K562 (cell line): ENCODE data around the gene CCDC85B. TPM values are rescaled to one million over a fixed set of nuclear protein-coding genes. Genes with fewer than 3 reads are reported as not detected.

Source experiments
- ATAC-seq: fragments of 200-7000 bp; cut with Tn5 transposase; 3 replicates; pipeline ENCODE4 v1.9.1; 2020; ENCODE audit warnings: moderate library complexity
- BruUV-seq: library from RNA; stranded (reverse); fragments of 400-500 nt; replicated peaks from 2 replicates; lab custom pipeline; 2021; lab: Mats Ljungman, UMichigan
- CTCF ChIA-PET: fragments of 300-600 bp; formaldehyde crosslinking; extraction: SDS; loops from one replicate; lab custom pipeline; 2021; ENCODE audit warnings: low intra/inter-chr PET ratio; lab: Yijun Ruan, JAX
- POLR2A ChIA-PET: fragments of 300-600, 350-650 bp; sonication (Branson Sonifier 250); formaldehyde crosslinking; extraction: SDS; loops from one replicate; lab custom pipeline; 2021; ENCODE audit warnings: antibody characterized with exemption, inconsistent platforms; lab: Yijun Ruan, JAX
- DNase-seq, 4 experiments: peaks; one replicate each; pipeline versions ENCODE4 v3.0.0 to v3.0.0-alpha.2; 2011 to 2018; ENCODE audit warnings: low spot score in 3 of 4, mixed read lengths in 3 of 4; ENCODE audit errors: extremely low read depth in 1 of 4
- FAIRE-seq: peaks from 2 replicates; lab custom pipeline; 2011; peaks lifted over from hg19 to GRCh38; lab: Jason Lieb, UNC
- H2AFZ ChIP-seq: 2 replicates; pipeline ENCODE4 v1.6.0; 2011; ENCODE audit warnings: low read depth, low read length, control low read depth, inconsistent platforms
- H3K27ac ChIP-seq: fragments of 200-600 bp; 3 replicates; pipeline ENCODE4 v1.8.0; 2011; ENCODE audit warnings: low read depth, mild to moderate bottlenecking, control low read depth, inconsistent platforms, low read length, moderate library complexity, mixed read lengths; ENCODE audit errors: extremely low read depth
- H3K27me3 ChIP-seq, 2 experiments: fragments of 300-600 bp in 1 of 2; 2 replicates in 1 of 2; 3 replicates in 1 of 2; pipeline versions ENCODE4 v1.6.0 to v1.8.0; 2011; ENCODE audit warnings: inconsistent platforms in 2 of 2, low read length in 2 of 2, mild to moderate bottlenecking in 1 of 2, mixed read lengths in 1 of 2, moderate library complexity in 1 of 2; ENCODE audit not compliant: control insufficient read depth in 2 of 2, insufficient read depth in 2 of 2
- H3K36me3 ChIP-seq: fragments of 300-600 bp; 3 replicates; pipeline ENCODE4 v1.8.0; 2011; ENCODE audit warnings: mild to moderate bottlenecking, low read length, inconsistent platforms; ENCODE audit not compliant: control insufficient read depth, insufficient read depth
- H3K4me1 ChIP-seq, 2 experiments: fragments of 200-600 bp in 1 of 2; replicated peaks in 1 of 2; 2 replicates in 1 of 2; 3 replicates in 1 of 2; pipeline versions ENCODE4 v1.5.1 to v1.8.0; 2011; ENCODE audit warnings: inconsistent platforms in 2 of 2, low read length in 2 of 2, mild to moderate bottlenecking in 1 of 2, mixed read lengths in 1 of 2, moderate library complexity in 1 of 2; ENCODE audit not compliant: control insufficient read depth in 2 of 2, insufficient read depth in 2 of 2
- H3K4me2 ChIP-seq: 2 replicates; pipeline ENCODE4 v1.6.1; 2011; ENCODE audit warnings: low read length, control low read depth, inconsistent platforms, mixed read lengths; ENCODE audit not compliant: insufficient read depth
- H3K4me3 ChIP-seq: fragments of 200-600 bp; sonication (generic), shearing (Covaris generic); 2 replicates; pipeline ENCODE4 v1.5.1; 2016; ENCODE audit warnings: control low read depth, inconsistent platforms
- H3K79me2 ChIP-seq: fragments of 200-600 bp; 3 replicates; pipeline ENCODE4 v1.8.0; 2011; ENCODE audit warnings: low read length, inconsistent platforms; ENCODE audit not compliant: control insufficient read depth, insufficient read depth
- H3K9ac ChIP-seq, 2 experiments: 2 replicates each; pipeline versions ENCODE4 v1.6.0 to v1.6.1; 2011; ENCODE audit warnings: low read depth in 2 of 2, low read length in 2 of 2, control low read depth in 1 of 2, inconsistent platforms in 1 of 2, mild to moderate bottlenecking in 1 of 2, mixed read lengths in 1 of 2; ENCODE audit not compliant: insufficient read depth in 1 of 2
- H3K9me1 ChIP-seq: one replicate; pipeline ENCODE4 v1.6.0; 2011; ENCODE audit warnings: inconsistent platforms, mild to moderate bottlenecking, low read length, moderate library complexity; ENCODE audit not compliant: control insufficient read depth, insufficient read depth
- H3K9me3 ChIP-seq: replicated peaks from 2 replicates; pipeline ENCODE4 v1.5.1; 2011; ENCODE audit warnings: low read depth, low read length, inconsistent platforms; ENCODE audit not compliant: control insufficient read depth, insufficient read depth
- H4K20me1 ChIP-seq: replicated peaks from 2 replicates; pipeline ENCODE4 v1.6.1; 2011; ENCODE audit warnings: low read length, inconsistent platforms, mixed read lengths; ENCODE audit not compliant: control insufficient read depth, insufficient read depth
- E2F5 ChIP-seq: sonication (generic); formaldehyde crosslinking; IDR thresholded peaks from 2 replicates; pipeline ENCODE4 v1.8.0; 2022; ENCODE audit warnings: mild to moderate bottlenecking, missing genetic modification reagents
- HMG20B ChIP-seq: fragments of 250-450 bp; sonication (Bioruptor Pico); IDR thresholded peaks from 2 replicates; pipeline ENCODE4 v1.5.0; 2021; ENCODE audit warnings: mild to moderate bottlenecking
- NCOA2 ChIP-seq, 2 experiments: fragments of 450-650 bp; IDR thresholded peaks; 2 replicates each; pipeline ENCODE4 v1.6.1; 2018; ENCODE audit warnings: mild to moderate bottlenecking in 2 of 2, moderate library complexity in 1 of 2; ENCODE audit not compliant: partially characterized antibody in 2 of 2
- NCOR1 ChIP-seq: fragments of 450-650 bp; IDR thresholded peaks from 2 replicates; pipeline ENCODE4 v1.6.1; 2016; ENCODE audit warnings: mild to moderate bottlenecking, moderate library complexity
- POLR2A ChIP-seq: fragments of 450-650 bp; conservative IDR thresholded peaks from 2 replicates; pipeline ENCODE4 v1.6.1; 2016
- POLR2G ChIP-seq: fragments of 200-400 bp; formaldehyde crosslinking; IDR thresholded peaks from 2 replicates; pipeline ENCODE4 v1.6.1; 2017; ENCODE audit warnings: low read depth, mild to moderate bottlenecking, antibody characterized with exemption, low read length, moderate library complexity
- RBFOX2 ChIP-seq: fragments of 200-400 bp; formaldehyde crosslinking; IDR thresholded peaks from 2 replicates; pipeline ENCODE4 v1.6.1; 2017; ENCODE audit warnings: low read depth, mild to moderate bottlenecking, low read length, moderate library complexity
- RBM22 ChIP-seq: fragments of 200-400 bp; formaldehyde crosslinking; IDR thresholded peaks from 2 replicates; pipeline ENCODE4 v1.6.1; 2018; ENCODE audit warnings: low read length, low read depth; ENCODE audit not compliant: poor library complexity, severe bottlenecking
- TEAD2 ChIP-seq: fragments of 450-650 bp; IDR thresholded peaks from 2 replicates; pipeline ENCODE4 v1.6.1; 2016; ENCODE audit warnings: missing genetic modification characterization, control low read depth, missing compliant biosample characterization
- ZSCAN29 ChIP-seq: fragments of 450-650 bp; IDR thresholded peaks from 2 replicates; pipeline ENCODE4 v1.6.1; 2017
- WGBS: fragments of 100-300 bp; shearing (Covaris generic); methylation state at CpG from one replicate; pipeline ENCODE4 v1.1.6; 2016; ENCODE audit warnings: low coverage, mixed read lengths; ENCODE audit not compliant: insufficient coverage; ENCODE audit errors: missing lambda C conversion rate; 5-methylcytosine and 5-hydroxymethylcytosine counted together
- in situ Hi-C: fragments of 300-500 bp; cut with MboI; formaldehyde crosslinking; loops from 4 replicates; pipeline ENCODE4 v1.15.0; 2018; ENCODE audit warnings: inconsistent platforms, mixed read lengths
- intact Hi-C: fragments of 100-400 bp; cut with micrococcal nuclease; formaldehyde crosslinking; loops from 2 replicates; pipeline ENCODE4 v1.14.2; 2022
- polyA plus RNA-seq, 8 experiments: library from polyadenylated mRNA; depleted of rRNA in 4 of 8; stranded (reverse) in 5 of 8; unstranded in 3 of 8; fragments of >200 nt; fragmentation: Nextera tagmentation in 2 of 8; fragmentation: Illumina TruSeq in 1 of 8; extraction: Ambion mirVana in 2 of 8; extraction: Trizol in 1 of 8; gene quantifications; 2 replicates each; pipeline versions ENCODE4 v1.2.1 to v1.2.3, GENCODE V29; 2011 to 2014; ENCODE audit warnings: inconsistent platforms in 1 of 8, missing spikeins in 1 of 8
- total RNA-seq, 7 experiments: library from RNA; depleted of rRNA in 6 of 7; stranded (reverse); fragments of >200 nt in 6 of 7; fragmentation: Illumina TruSeq in 2 of 7; extraction: Trizol in 2 of 7; gene quantifications; 2 replicates each; pipeline versions ENCODE4 v1.2.1 to v1.2.3, GENCODE V29; 2011 to 2021; ENCODE audit warnings: low replicate concordance in 1 of 7
- TF ChIP-seq, protein P1 (sequence below), 2 experiments: fragments of 450-650 bp; IDR thresholded peaks; 2 replicates each; pipeline ENCODE4 v1.6.1; 2018; ENCODE audit warnings: mild to moderate bottlenecking in 2 of 2, low read depth in 1 of 2; ENCODE audit not compliant: partially characterized antibody in 2 of 2
- TF ChIP-seq, protein P2 (sequence below): fragments of 250-450 bp; sonication (Bioruptor Pico); IDR thresholded peaks from 2 replicates; pipeline ENCODE4 v1.9.0; 2021; ENCODE audit warnings: mild to moderate bottlenecking, inconsistent platforms

CCDC85B gene
- total and polyA plus RNA-seq, 9 of the 15 experiments (the other 6 are each of a cell fraction or from before 2014, with no cell fraction given): 0.14 to 138 (median 6.2) TPM

DNA sequence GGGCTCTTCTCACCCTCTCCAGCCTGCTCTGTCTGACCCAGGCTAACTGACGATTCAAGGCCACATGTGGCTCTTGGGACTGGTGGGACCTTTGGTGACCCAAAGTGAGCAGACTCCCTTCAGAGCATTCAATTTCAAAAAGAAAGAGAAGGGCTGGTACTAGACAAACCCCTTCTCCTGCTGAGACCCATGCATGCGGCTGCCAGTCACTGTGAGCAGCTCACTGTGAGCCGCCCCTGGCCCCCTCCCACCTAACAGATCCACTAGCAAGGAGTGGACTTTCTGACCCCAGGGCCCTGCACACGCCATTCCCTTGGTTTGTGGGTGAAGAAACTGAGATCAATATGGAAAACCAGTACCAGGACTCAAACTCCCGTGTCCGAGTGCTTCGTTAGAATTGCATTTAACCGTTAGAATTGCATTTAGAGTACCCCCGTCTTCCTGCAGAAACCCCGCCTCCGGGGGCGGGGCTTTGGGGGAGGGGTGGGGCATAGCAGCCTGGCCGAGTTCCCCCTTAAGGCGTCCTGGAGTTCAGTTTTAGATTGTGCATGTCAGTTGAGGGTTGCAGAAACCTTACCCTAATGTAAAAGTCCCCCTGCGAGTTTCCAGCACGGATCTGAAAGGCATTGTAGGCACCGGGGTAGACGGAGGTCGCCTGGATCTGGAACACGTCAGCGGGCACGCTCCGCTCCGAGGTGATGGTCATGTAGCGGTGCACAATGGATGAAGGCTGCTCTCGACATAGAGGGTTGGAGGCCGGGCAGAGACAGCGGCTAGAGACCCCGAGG is 23.0 kb upstream of the CCDC85B start (continued):
- TF ChIP-seq E2F5: no peak

- H3K27me3 ChIP-seq: no peaks in the 10 kb centered on the region
- no peaks in the 10 kb centered on the region for H4K20me1 ChIP-seq
- FAIRE-seq (no peak), DNase-seq (peak in 1 of 4 experiments; percentile 20), ATAC-seq (peak; percentile 3)
- peaks cover 50% of the 10 kb centered on the region; the same call in 2 of the 3 replicates for H3K36me3 ChIP-seq
- no peaks in the 10 kb centered on the region for H3K79me2 ChIP-seq
- no peak overlapping the region for H2AFZ ChIP-seq
- ChIA-PET POLR2A (interaction anchor here (0.7 to 8.2 kb wide), 6 partner anchors 9 to 413 kb away, joined by 3 to 151 read pairs (median 4); partner anchors contain the start of genes CCDC85B, CFL1, CTSW and FIBP), CTCF (no interaction called here)
- in situ Hi-C loops: no loop called here
- no peaks in the 10 kb centered on the region for H3K9me1 ChIP-seq
- intact Hi-C loops: no loop called here
- no peak overlapping the region for H3K4me2 ChIP-seq
- peaks cover 21 to 75% of the 10 kb centered on the region in 2 experiments for H3K4me1 ChIP-seq
- 94% methylated on average over 16 of the region's 19 CpGs for WGBS
- no peak overlapping the region for H3K27ac ChIP-seq
- H3K9me3 ChIP-seq: no peaks in the 10 kb centered on the region
- H3K9ac ChIP-seq: peak overlapping the region in 1 of 2 experiments; percentile 39; a peak in 1 of 4 replicates
- no TSS peak for BruUV-seq
- H3K4me3 ChIP-seq: no peak overlapping the region
- peak; percentile 58 for TF ChIP-seq POLR2A
- TF ChIP-seq RBFOX2: peak; percentile 80
- TF ChIP-seq NCOR1: no peak
- TF ChIP-seq, protein P1, sequence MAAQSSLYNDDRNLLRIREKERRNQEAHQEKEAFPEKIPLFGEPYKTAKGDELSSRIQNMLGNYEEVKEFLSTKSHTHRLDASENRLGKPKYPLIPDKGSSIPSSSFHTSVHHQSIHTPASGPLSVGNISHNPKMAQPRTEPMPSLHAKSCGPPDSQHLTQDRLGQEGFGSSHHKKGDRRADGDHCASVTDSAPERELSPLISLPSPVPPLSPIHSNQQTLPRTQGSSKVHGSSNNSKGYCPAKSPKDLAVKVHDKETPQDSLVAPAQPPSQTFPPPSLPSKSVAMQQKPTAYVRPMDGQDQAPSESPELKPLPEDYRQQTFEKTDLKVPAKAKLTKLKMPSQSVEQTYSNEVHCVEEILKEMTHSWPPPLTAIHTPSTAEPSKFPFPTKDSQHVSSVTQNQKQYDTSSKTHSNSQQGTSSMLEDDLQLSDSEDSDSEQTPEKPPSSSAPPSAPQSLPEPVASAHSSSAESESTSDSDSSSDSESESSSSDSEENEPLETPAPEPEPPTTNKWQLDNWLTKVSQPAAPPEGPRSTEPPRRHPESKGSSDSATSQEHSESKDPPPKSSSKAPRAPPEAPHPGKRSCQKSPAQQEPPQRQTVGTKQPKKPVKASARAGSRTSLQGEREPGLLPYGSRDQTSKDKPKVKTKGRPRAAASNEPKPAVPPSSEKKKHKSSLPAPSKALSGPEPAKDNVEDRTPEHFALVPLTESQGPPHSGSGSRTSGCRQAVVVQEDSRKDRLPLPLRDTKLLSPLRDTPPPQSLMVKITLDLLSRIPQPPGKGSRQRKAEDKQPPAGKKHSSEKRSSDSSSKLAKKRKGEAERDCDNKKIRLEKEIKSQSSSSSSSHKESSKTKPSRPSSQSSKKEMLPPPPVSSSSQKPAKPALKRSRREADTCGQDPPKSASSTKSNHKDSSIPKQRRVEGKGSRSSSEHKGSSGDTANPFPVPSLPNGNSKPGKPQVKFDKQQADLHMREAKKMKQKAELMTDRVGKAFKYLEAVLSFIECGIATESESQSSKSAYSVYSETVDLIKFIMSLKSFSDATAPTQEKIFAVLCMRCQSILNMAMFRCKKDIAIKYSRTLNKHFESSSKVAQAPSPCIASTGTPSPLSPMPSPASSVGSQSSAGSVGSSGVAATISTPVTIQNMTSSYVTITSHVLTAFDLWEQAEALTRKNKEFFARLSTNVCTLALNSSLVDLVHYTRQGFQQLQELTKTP (IDR thresholded peaks at IDR 0.05; ENCODE audit: low read depth in 1 of 2, partially characterized antibody in 2 of 2): peak in 1 of 2 experiments; percentile 95
- TF ChIP-seq NCOA2 (IDR thresholded peaks at IDR 0.05; ENCODE audit: partially characterized antibody in 2 of 2): no peak
- TF ChIP-seq POLR2G: peak; percentile 78
- no peak for TF ChIP-seq ZSCAN29
- TF ChIP-seq RBM22: peak; percentile 86
- no peak for TF ChIP-seq HMG20B (CRISPR knock-in tag)
- TF ChIP-seq TEAD2 (tag): no peak
- TF ChIP-seq, protein P2, sequence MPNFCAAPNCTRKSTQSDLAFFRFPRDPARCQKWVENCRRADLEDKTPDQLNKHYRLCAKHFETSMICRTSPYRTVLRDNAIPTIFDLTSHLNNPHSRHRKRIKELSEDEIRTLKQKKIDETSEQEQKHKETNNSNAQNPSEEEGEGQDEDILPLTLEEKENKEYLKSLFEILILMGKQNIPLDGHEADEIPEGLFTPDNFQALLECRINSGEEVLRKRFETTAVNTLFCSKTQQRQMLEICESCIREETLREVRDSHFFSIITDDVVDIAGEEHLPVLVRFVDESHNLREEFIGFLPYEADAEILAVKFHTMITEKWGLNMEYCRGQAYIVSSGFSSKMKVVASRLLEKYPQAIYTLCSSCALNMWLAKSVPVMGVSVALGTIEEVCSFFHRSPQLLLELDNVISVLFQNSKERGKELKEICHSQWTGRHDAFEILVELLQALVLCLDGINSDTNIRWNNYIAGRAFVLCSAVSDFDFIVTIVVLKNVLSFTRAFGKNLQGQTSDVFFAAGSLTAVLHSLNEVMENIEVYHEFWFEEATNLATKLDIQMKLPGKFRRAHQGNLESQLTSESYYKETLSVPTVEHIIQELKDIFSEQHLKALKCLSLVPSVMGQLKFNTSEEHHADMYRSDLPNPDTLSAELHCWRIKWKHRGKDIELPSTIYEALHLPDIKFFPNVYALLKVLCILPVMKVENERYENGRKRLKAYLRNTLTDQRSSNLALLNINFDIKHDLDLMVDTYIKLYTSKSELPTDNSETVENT (CRISPR knock-in tag): 0 out of 2 replicates have a peak, but pooled peaks have one; percentile 2
These were observed 22.3 kb upstream of the CCDC85B start for GRCh38 chr11:65868076-65868667.
